RPMI7951 (cell line): Measurements from ENCODE around the gene KCTD5. TPM values are rescaled to one million over a fixed set of nuclear protein-coding genes. Genes with fewer than 3 reads are reported as not detected.

Experiments used
- DNase-seq: peaks from one replicate; pipeline ENCODE4 v3.0.0-alpha.2; 2012; ENCODE audit warnings: low read depth
- total RNA-seq: library from RNA; depleted of rRNA; stranded (reverse); fragments of >200 nt; shearing (Covaris generic); gene quantifications from 2 replicates; pipeline ENCODE4 v1.2.3, GENCODE V29; 2014

KCTD5 gene
- total RNA-seq, 1 experiment from 2014 or later = 55.6 TPM

GRCh38 chr16:2726923-2727322 is 44.6 kb downstream of the KCTD5 start:
- DNase-seq = no peak

- DNase-seq = no peak
These were observed 45.7 kb downstream of the KCTD5 start for GRCh38 chr16:2728034-2728433.

GRCh38 chr16:2734844-2735515 is 52.7 kb downstream of the KCTD5 start:
- no peak for DNase-seq

GRCh38 chr16:2736476-2737237 is 54.3 kb downstream of the KCTD5 start:
- DNase-seq = no peak

GRCh38 chr16:2737238-2737605 is 54.9 kb downstream of the KCTD5 start:
- DNase-seq = no peak

GRCh38 chr16:2737895-2738418 is 55.6 kb downstream of the KCTD5 start:
- DNase-seq = no peak

- no peak for DNase-seq
These were observed 56.3 kb downstream of the KCTD5 start for GRCh38 chr16:2738615-2739014.

DNA sequence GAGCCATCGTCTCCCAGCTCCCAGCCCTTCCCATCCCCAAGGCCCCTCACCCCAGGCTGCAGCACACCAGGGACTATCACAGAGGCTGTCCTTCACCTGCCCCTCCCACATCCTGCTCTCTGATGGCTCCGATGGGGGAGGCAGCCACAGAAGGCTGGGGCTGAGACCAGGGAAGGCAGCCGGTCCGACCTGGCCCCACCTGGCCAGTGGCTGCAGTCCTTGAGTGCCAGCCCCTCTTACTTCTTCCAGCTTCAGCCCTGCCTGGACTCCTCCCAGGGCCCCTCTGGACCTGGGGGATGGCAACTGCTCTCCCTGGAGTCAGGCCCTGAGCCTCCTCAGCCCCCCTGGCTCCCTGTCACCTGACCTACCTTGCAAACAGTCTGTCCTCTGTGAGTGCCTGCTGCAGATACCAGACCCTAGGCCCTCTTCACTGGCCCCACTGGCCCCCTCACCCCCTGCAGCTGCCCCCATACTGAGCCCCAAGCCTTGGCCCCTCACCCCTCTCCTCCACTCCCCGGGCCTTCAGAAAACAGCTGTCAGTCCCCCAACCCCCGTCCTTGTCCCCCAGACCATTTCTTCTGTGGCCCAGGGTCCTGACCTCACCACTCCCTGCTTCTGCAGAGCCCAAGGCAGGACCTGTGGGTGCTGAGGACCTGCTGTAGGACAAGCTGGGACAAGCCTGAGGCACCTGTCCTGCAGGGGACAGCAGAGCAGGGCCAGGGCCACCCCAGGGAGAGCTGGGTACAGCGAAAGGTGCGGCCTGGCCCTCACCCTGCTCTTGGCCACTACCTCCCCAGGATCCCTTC is 57.5 kb downstream of the KCTD5 start:
- no peak for DNase-seq

- DNase-seq = no peak
These were observed 58.2 kb downstream of the KCTD5 start for GRCh38 chr16:2740476-2740875.

DNA sequence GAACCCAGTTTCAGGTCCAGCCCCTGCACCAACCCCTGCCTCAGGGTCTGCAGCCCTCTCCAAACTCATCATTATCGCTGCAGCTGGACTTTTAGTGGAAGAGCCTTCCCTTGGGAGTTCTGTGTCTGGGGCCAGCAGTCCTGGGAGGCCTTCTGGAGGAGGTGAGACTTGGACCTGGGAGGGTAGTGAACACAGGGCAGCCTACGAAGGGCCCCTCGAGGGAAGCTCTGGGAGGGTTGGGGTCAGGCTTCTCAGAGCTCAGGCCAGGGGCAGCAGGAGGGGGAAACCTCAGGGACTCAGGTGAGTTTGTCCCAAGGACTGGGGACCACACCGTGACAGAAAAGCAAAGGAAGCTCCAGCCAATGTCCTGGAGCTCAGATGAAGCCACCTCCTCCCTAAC is 58.8 kb downstream of the KCTD5 start:
- DNase-seq = no peak

DNA sequence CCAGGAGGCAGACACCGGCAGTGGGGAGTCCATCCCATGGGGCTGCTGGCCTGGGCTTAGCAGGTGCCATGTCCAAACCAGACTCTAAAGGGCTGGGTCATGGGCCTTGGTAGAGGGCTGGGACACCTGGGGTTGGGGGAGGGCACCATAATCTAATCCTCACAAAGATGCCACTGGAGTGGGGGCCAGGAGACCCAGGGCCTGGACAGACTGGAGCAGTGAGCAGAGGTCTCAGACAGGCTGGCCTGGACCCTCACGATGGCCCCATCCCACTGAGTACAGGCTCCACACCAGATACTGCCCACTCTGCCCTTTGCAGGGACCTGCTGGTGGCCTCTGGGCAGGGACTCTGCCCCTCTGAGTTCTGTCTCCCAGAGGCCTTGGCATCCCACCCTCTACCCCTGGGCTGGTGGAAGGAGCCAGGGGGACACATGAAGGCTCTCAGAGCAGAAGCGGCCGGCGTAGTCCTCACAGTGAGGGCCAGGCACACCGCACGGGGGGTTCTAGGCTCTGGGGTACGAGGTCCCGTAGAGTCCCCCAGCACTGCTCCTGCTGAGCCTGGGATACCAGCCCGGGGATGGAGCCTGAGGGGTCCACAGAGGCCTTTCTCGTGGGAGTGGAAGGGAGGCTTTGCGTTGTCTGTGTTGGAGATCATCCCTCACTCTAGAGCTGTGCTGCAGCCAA is 60.1 kb downstream of the KCTD5 start:
- no peak for DNase-seq

GRCh38 chr16:2743007-2743810 is 60.9 kb downstream of the KCTD5 start:
- no peak for DNase-seq

GRCh38 chr16:2744711-2745110 is 62.4 kb downstream of the KCTD5 start:
- DNase-seq = no peak

DNA sequence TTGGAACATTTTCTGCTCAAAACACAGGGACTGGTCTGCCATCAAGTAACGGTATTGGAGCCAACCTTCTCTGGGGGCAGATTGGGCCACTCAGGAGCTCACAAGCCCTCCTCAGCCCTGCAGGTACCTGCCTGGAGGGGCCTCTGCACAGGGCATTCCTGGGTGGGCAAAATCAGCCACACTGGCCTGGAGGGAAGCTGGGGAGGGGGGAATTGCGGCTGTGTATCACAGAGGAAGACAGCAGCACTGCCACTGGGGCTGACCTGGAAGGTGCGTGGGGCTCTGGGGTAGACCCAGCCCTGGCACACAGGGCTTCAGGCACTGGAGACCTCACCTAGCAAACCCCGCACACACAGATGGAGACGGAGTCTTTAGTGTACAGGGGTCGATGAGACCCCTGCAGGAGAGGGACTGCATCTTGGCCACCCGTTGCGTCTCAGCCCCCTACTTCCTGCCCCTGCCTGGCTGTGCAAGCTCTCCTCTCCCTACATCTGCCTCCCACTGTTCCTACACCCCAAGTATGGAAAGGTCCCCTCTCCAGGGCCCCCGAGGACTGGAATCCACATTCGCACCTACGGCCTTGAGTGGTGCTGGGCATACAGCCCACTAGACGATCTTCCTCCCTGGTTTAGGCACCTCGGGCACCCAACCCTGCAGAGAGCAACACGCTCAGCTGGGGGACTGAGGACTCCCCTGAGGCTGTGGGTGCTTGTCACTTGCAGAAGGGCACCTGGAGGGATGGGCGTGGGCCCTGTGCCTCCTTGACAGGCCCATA is 63.0 kb downstream of the KCTD5 start:
- DNase-seq = no peak

- no peak for DNase-seq
These were observed 63.6 kb downstream of the KCTD5 start for GRCh38 chr16:2745961-2746360.

GRCh38 chr16:2748757-2749455 is 66.6 kb downstream of the KCTD5 start:
- no peak for DNase-seq

GRCh38 chr16:2749476-2749875 is 67.2 kb downstream of the KCTD5 start:
- DNase-seq = no peak

DNA sequence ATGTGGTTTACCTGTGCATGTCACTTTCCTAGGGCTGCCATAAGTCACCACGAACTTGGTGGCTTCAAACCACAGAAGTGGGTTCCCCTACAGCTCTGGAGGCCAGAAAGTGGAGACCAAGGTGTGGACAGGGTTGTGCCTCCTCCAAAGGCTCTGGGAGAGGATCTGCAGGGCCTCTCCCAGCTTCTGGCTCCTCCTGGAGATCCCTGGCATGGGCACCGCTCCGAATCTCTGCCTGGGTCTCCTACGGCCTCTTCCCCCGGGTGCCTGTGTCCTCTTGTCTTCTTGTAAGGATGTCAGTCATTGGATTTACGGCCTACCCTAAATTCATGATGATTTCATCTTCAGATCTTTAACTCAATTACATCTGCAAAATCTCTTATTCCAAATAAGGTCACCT is 67.6 kb downstream of the KCTD5 start:
- DNase-seq = no peak

DNA sequence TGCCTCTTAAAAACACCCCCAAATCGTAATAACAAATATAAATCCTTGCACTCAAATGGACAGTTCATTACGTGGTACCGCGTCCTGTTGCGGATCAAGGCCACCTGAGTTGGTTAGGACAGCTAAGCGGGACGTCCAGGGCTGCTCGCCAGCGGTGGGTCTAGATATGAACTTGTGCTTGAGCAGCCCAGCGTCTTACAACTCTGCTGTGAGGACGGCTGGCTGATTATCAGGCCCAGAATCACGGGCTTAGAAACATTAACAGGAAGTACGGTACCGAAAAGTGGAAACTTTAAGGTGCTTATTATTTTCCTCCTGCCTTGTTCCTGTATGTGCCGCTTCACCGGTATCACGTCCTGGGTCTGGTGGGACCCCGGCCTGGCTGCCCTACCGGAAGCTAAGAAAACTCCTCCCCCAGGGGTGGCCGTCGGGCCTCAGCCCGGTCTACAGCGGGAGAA is 69.3 kb downstream of the KCTD5 start:
- DNase-seq = no peak
